Adrenal gland (tissue), 12 donors: ENCODE data around the gene CA5B. TPM values are rescaled to one million over a fixed set of nuclear protein-coding genes. Genes with fewer than 3 reads are reported as not detected.
"Not testable (repeated sequence)": the region's sequence is repeated elsewhere in the genome, so short reads cannot be mapped to it uniquely, and the experiment has no call there.

Experiments used
- DNase-seq, 7 donors: peaks; one replicate each; pipeline ENCODE4 v3.0.0-alpha.2; 2019 to 2020
- H3K27ac ChIP-seq, 5 donors: fragments of 200-600 bp; sonication (generic) in 4 of 5; 1 replicate in 3 of 5; 2 replicates in 2 of 5; pipeline versions ENCODE4 v1.5.1 to v1.8.0; 2016 to 2020; ENCODE audit warnings: mild to moderate bottlenecking in 1 of 5
- H3K27me3 ChIP-seq: fragments of 200-600 bp; 2 replicates; pipeline ENCODE4 v1.8.0; 2021
- H3K36me3 ChIP-seq, 2 donors: fragments of 200-600 bp; replicated peaks in 1 of 2; 1 replicate in 1 of 2; 2 replicates in 1 of 2; pipeline versions ENCODE4 v1.5.1 to v1.8.0; 2018 to 2022
- H3K4me1 ChIP-seq, 2 donors: fragments of 200-600 bp; replicated peaks in 1 of 2; 1 replicate in 1 of 2; 2 replicates in 1 of 2; pipeline versions ENCODE4 v1.5.1 to v1.8.0; 2018 to 2021
- H3K4me3 ChIP-seq, 4 donors: fragments of 200-600 bp; sonication (generic) in 3 of 4; one replicate each; pipeline ENCODE4 v1.5.1; 2016 to 2018
- H3K9me3 ChIP-seq, 3 donors: fragments of 200-600 bp; sonication (generic) in 1 of 3; replicated peaks in 1 of 3; 1 replicate in 2 of 3; 2 replicates in 1 of 3; pipeline versions ENCODE4 v1.5.1 to v1.8.0; 2016 to 2021
- POLR2A ChIP-seq, 2 donors: fragments of 450-650 bp; IDR thresholded peaks; one replicate each; pipeline ENCODE4 v1.6.1; 2017; ENCODE audit warnings: antibody characterized with exemption in 2 of 2, mild to moderate bottlenecking in 2 of 2, moderate library complexity in 1 of 2
- WGBS, 4 donors: extraction: QIAGEN DNeasy Blood & Tissue Kit in 2 of 4; methylation state at CpG; one replicate each; pipeline versions ENCODE4 v1.1.5 to v1.1.7; 2013 to 2017; 5-methylcytosine and 5-hydroxymethylcytosine counted together
- intact Hi-C, 2 donors: fragments of 100-400 bp; cut with DNase I; formaldehyde crosslinking; loops; one replicate each; pipeline versions ENCODE4 v1.14.1 to v1.15.0; 2022 to 2023
- polyA plus RNA-seq, 3 donors: library from polyadenylated mRNA; stranded (reverse); fragments of 200-250 nt in 2 of 3; fragments of 350-450 nt in 1 of 3; fragmentation: Illumina TruSeq in 1 of 3; extraction: RNeasy Lipid Tissue Mini Kit (QIAGEN cat#74804) in 1 of 3; gene quantifications; one replicate each; pipeline ENCODE4 v1.2.3, GENCODE V29; 2013 to 2014
- total RNA-seq, 9 donors: library from RNA; depleted of rRNA in 4 of 9; stranded (reverse); fragments of >200 nt in 4 of 9; fragments of 120-200 nt in 1 of 9; fragmentation: NEBNext Ultra II Directional in 1 of 9; extraction: Animal tissue kit (Norgen Biotek cat#: 25700) in 1 of 9; gene quantifications; one replicate each; pipeline versions ENCODE4 v1.1.0 to v1.2.4, GENCODE V29; 2013 to 2023
- TF ChIP-seq, protein P1 (sequence below), 6 experiments: fragments of 450-650 bp in 4 of 6; fragments of 200-600 bp in 2 of 6; sonication (generic) in 1 of 6; IDR thresholded peaks; 1 replicate in 5 of 6; 2 replicates in 1 of 6; pipeline versions ENCODE4 v1.5.1 to v1.8.0; 2016 to 2021; ENCODE audit warnings: antibody characterized with exemption in 6 of 6, mild to moderate bottlenecking in 2 of 6, moderate library complexity in 1 of 6
- donor health status: healthy with polysubstance abuse.
- donor health status: Bipolar disorder and iron deficiency.
- donor health status: DM: yes; HTN: yes; CAD: no.
- donor health status: DM: no; HTN: no; CAD: no.
- donor health status: DM: no; HTN: no; CAD: no.
- donor health status: DM: yes; HTN: yes; CAD: no.

The CA5B gene
- total and polyA plus RNA-seq, 12 donors: 2.5 to 21.6 (median 7.8) TPM

- DNase-seq: peak in 1 of 7 donors; percentile 2
- no peaks in the 10 kb centered on the region for H3K9me3 ChIP-seq
- H3K4me1 ChIP-seq: no peaks in the 10 kb centered on the region
- H3K27me3 ChIP-seq: no peaks in the 10 kb centered on the region
- 77 to 89% (median 85%) methylated on average over 14 of the region's 14 CpGs for WGBS, 4 donors
- intact Hi-C loops: no loop called here
- H3K36me3 ChIP-seq: peaks cover 0 to 35% of the 10 kb centered on the region in 2 donors
- TF ChIP-seq, protein P1, sequence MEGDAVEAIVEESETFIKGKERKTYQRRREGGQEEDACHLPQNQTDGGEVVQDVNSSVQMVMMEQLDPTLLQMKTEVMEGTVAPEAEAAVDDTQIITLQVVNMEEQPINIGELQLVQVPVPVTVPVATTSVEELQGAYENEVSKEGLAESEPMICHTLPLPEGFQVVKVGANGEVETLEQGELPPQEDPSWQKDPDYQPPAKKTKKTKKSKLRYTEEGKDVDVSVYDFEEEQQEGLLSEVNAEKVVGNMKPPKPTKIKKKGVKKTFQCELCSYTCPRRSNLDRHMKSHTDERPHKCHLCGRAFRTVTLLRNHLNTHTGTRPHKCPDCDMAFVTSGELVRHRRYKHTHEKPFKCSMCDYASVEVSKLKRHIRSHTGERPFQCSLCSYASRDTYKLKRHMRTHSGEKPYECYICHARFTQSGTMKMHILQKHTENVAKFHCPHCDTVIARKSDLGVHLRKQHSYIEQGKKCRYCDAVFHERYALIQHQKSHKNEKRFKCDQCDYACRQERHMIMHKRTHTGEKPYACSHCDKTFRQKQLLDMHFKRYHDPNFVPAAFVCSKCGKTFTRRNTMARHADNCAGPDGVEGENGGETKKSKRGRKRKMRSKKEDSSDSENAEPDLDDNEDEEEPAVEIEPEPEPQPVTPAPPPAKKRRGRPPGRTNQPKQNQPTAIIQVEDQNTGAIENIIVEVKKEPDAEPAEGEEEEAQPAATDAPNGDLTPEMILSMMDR (IDR thresholded peaks at IDR 0.05): no peak
- TF ChIP-seq POLR2A (IDR thresholded peaks at IDR 0.05): no peak
- H3K27ac ChIP-seq: no peak overlapping the region
- no peak overlapping the region for H3K4me3 ChIP-seq
These were observed 82.3 kb downstream of the CA5B start for GRCh38 chrX:15820106-15821073.

GRCh38 chrX:15822922-15823321, 84.9 kb downstream of the CA5B start:
- no peaks in the 10 kb centered on the region for H3K9me3 ChIP-seq
- intact Hi-C loops: no loop called here

DNA sequence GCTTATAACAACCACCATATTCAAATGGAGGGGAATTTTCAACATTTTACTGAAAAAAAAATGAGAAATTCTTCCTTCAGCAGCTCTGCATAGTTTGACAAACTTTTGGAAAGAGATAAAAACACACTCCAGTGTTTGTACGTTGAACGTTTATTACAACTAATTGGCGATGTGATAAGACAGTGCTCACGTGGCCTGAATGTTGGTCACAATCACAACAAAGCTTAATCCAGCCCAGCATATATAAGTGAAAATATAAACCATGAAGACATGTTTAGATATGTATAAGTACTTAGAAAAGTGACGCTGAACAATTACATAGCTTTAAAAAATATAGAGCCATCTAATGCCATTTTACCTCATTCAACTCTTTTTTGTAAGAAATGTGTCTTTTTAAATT, 87.9 kb downstream of the CA5B start:
- 79 to 95% (median 86%) methylated on average over 5 of the region's 5 CpGs for WGBS, 4 donors
- TF ChIP-seq, protein P1 (IDR thresholded peaks at IDR 0.05): no peak
- TF ChIP-seq POLR2A (IDR thresholded peaks at IDR 0.05): no peak
- Histone ChIP-seq H3K4me1 (no peaks in the 10 kb centered on the region), H3K4me3 (no peak overlapping the region), H3K27ac (no peak overlapping the region), H3K36me3 (peaks cover 0 to 11% of the 10 kb centered on the region in 2 donors), H3K9me3 (no peaks in the 10 kb centered on the region), H3K27me3 (no peaks in the 10 kb centered on the region)
- intact Hi-C loops: no loop called here
- no peak for DNase-seq

More at GRCh38 chrX:15822922-15823321, 84.9 kb downstream of the CA5B start:
- H3K4me1 ChIP-seq: no peaks in the 10 kb centered on the region
- WGBS, 4 donors: 96 to 97% (median 96%) methylated on average over 22 to 23 of the region's 23 CpGs
- no peak for DNase-seq
- peaks cover 0 to 31% of the 10 kb centered on the region in 2 donors for H3K36me3 ChIP-seq
- no peaks in the 10 kb centered on the region for H3K27me3 ChIP-seq
- H3K4me3 ChIP-seq: no peak overlapping the region
- TF ChIP-seq, protein P1 (IDR thresholded peaks at IDR 0.05): no peak
- no peak for TF ChIP-seq POLR2A (IDR thresholded peaks at IDR 0.05)
- H3K27ac ChIP-seq: no peak overlapping the region

DNA sequence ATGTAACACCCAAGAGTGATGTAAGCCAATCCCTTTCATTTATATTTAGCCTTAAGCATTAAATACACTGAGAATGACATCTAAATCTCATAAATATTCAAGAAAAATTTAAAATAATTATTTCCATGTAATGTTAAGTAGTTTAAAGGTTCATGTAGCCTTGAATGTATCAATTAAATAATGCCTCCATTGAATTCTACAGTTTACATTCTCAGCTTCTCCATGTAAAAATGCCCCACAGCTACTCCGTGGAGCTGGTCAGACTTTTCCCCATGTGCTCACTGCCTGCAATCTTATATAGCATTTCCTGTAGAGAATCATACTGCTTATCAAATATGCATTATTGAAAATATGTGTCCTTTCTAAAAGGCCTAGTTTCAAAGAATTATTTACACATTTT, 91.1 kb downstream of the CA5B start:
- Histone ChIP-seq H3K4me1 (no peaks in the 10 kb centered on the region), H3K36me3 (no peaks in the 10 kb centered on the region), H3K27ac (no peak overlapping the region), H3K27me3 (no peaks in the 10 kb centered on the region), H3K4me3 (no peak overlapping the region), H3K9me3 (no peaks in the 10 kb centered on the region)
- no peak for DNase-seq
- 73 to 97% (median 88%) methylated on average over 1 of the region's 1 CpG for WGBS, 4 donors
- TF ChIP-seq POLR2A (IDR thresholded peaks at IDR 0.05): no peak
- TF ChIP-seq, protein P1 (IDR thresholded peaks at IDR 0.05): no peak
- intact Hi-C loops: no loop called here

DNA sequence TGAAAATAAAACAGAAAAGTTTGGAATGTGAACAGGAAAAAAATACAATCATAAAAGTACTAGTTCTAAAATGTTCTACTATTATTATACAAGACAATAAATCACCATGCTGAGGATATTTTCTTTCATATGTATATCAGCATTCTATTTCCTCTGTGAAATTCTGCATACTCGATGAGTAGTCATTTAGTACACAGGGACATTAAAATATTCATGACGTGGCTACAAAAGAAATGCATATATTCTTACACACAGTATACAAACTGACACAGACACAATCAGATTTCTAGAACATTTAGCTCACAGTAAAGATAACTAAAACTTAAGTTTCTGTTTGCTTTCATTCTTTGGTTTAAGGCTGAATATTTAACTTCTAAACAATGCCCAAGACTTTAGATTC, 93.3 kb downstream of the CA5B start:
- H3K36me3 ChIP-seq, H3K27me3 ChIP-seq, H3K4me1 ChIP-seq, H3K9me3 ChIP-seq, DNase-seq, H3K27ac ChIP-seq, intact Hi-C loops, H3K4me3 ChIP-seq: not testable (repeated sequence)
- WGBS, 4 donors: 100% methylated on average over 1 of the region's 2 CpGs; no CpG with 5 or more reads in 3 of the 4 donors
